HG03571 (cell line): ENCODE measurements around the gene TMEM132A.
"Not testable (repeated sequence)": the region's sequence is repeated elsewhere in the genome, so short reads cannot be mapped to it uniquely, and the experiment has no call there.

ENCODE experiments used
- ATAC-seq: cut with Tn5 transposase; IDR thresholded peaks from one replicate; pipeline ENCODE4 v1.9.1; 2021; ENCODE audit not compliant: unreplicated experiment

TMEM132A gene

DNA sequence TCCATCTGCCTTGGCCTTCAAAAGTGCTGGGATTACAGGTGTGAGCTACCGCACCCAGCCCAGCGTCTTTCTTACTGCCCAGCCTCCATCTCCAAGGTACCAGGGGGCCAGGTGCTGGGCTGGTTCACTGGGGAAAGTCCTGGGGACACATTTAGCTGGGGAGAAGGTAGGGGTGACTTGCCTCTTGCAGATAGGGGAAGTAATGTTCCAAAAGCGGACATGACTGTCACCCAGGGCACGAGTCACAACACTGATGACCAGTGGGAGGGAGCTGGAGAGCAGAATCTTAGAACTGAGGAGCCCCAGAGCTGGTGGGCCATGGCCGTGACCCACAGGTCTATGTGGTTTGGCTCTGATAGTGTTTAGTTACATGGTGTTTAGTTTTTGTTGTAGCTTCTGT, 30.2 kb downstream of the TMEM132A start:
- ATAC-seq = no peak

DNA sequence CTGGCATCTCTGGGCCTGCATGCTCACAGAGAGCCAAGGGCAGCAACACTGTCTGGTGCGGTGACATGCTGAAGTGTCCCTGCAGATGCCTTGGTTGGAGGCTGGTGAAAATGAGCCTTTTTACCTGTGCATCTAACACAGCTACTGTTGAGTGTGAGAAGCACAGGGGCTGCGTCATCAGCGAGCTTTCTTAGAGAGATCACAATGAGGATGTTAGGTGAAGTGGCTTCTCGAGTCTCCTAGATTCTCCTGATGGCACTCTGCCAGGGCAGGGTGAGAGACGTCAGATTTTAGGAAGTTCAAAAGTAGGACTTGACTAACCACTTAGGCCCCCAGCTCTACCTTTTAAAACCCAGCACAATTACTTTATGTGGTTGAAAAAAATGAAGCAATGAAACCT, 31.3 kb downstream of the TMEM132A start:
- no peak for ATAC-seq

DNA sequence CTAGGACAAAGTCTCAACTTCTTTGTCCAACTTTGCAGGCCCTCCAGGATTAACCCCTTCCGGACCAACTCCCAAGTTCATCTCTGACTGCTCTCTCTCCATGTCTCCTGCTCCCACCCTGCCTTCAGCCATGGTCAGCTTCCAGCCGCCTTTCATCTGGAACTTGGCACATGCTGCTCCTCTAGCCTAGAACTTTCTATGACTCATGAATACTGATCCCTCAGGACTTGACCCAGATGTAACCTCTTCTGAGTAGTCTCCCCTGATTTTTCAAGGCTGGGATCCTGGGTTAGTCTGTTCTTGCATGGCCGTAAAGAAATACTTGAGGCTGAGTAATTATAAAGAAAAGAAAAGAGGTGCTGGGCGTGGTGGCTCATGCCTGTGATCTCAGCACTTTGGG, 32.9 kb downstream of the TMEM132A start:
- ATAC-seq = no peak

DNA sequence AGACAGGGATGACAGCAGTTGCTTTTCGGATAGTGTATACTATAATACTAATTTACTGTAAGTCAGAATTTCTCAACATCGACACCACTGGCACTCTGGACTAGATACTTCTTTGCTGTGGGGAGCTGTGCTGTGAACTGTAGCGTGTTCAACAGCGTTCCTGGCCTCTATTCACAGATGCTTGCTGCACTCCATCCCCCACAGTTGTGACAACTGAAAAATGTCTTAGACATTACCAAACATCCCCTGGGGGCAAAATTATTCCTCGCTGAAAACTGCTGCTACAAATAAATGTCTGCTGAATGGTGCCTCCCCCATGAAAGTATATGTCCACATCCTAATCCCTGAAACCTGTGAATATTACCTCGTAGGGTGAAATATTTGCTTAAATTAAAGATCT, 35.2 kb downstream of the TMEM132A start:
- no peak for ATAC-seq

DNA sequence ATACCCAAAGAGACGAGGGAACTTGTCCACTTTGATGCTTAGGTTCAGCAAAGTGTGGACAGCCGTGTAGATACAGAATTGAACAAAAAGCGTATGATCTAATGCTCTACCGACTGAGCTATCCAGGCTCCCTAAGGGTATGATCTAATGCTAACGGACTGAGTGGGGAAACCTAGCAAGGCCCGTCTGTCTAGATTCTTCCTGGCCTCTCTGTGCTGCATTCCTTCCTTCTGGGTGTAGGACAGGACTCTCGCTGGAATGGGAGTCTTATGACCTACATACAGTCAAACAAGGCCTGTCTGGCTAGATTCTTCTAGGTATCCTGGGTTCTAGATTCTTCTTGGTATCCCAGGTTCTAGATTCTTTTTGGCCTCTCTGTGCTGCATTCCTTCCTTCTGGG, 36.1 kb downstream of the TMEM132A start:
- no peak for ATAC-seq

DNA sequence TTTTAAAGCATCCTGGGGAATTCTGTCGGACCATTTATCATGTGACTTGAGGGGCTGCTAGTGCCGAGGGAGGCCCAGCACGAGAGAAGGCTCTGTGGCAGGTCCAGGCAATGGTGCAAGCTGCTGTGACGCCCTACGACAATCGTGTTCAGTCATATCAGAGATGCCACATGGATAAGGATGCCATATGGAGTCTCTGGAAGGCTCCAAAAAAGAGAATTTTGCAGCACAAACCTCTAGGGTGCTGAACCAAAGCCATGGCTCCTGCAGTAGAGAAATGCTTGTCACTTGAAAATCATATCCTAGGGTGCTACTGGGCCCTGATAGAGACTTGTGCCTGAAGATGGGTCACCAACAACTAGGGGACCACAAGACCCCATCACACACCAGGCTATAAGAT, 40.5 kb downstream of the TMEM132A start:
- no peak for ATAC-seq

DNA sequence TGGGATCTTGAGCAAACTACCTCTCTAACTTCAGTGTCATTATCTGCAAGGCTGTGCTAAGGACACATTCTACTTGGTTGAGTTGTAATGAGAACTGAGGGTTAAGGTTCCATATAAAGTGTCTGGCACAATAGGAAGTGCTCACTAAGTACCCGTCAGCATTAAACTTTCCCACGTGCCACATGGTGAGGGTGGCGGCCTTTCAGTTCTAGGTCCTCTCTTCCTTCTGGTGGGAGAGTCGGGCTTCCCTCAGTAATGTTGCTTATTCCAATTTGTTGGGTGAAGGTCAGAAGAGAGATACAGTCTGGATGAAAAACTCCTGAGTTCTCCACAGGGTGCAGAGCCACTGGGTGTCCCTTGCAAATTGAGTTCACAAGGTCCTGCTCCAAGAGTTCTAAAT, 42.6 kb downstream of the TMEM132A start:
- ATAC-seq = no peak

DNA sequence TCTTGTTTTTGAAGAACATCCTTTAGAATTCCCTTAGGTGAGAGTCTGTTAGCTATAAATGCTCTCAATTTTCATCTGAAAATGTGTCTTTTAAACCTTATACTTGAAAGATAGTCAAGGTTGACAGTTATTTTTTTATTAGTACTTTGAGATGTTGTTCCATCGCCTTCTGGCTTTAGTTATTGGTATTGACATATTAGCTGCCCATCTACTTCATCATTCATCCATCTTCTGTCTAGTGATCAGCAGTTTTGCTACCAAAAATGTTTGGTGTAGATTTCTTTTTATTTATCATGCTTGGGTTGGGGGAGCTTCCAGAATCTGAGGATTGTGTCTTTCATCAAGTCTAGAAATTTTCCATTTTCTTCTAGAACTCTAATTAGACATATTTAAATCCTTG, 44.0 kb downstream of the TMEM132A start:
- no peak for ATAC-seq

DNA sequence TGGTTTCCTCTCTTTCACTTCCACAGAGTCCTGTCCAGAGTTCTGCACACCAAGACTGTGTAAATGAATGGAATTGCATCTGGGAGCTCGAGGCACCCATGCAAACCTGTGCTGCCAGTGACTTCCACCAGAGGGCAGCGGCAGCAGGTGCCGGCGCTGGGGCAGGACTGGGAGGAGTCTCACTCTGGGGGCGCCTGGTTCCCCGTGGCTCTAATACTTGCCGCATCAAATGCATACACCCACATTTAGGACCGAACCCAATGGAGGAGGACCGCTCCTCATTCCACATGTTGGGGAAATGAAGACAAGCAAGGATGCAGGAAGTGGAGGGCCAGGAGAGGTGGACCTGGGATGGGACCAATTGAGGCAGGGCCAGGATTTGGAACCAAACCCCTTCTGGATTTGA, 46.1 kb downstream of the TMEM132A start:
- no peak for ATAC-seq

DNA sequence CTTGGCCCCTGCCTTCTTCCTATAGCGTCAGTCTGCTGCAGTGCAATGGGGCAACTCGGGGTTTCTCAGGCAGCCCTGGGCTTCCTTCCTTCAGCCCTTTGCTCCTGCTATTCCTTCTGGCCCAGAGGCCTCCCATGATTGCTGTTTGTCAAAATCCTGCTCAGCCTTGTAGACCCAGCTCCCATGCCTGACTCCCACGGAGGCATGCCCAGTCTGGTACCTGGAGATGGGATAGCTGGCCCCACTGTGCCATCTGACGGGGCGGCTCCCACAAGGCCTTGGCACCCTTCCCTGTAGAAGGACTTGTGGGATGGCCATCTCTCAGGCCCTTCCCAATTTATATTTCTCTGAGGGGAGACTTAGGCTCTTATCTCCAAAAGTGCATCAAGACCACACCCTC, 46.6 kb downstream of the TMEM132A start:
- no peak for ATAC-seq

DNA sequence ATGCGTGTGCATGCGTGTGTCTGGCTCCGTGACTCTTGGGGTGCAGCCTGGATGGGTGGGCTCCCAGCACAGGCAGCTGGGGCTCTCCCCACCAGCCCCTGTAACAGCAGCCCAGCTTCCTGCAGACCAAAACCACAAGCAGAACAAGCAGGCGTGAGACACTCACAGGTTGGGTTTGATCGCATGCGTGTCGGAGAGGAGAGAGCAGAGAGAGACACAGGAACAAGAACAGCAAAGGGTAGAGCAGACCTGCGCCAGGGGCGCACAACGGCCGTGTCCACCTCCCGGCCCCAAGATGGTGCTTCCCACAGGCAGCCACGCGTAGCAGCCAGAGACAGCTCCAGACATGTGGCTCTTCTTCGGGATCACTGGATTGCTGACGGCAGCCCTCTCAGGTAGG, 47.3 kb downstream of the TMEM132A start, which contains the start of gene CD6:
Gene CD6 (plus strand): TSS at position 161 of the 400 bp plus-strand sequence. CDS start 186 bp downstream, at position 347.
- no peak for ATAC-seq

DNA sequence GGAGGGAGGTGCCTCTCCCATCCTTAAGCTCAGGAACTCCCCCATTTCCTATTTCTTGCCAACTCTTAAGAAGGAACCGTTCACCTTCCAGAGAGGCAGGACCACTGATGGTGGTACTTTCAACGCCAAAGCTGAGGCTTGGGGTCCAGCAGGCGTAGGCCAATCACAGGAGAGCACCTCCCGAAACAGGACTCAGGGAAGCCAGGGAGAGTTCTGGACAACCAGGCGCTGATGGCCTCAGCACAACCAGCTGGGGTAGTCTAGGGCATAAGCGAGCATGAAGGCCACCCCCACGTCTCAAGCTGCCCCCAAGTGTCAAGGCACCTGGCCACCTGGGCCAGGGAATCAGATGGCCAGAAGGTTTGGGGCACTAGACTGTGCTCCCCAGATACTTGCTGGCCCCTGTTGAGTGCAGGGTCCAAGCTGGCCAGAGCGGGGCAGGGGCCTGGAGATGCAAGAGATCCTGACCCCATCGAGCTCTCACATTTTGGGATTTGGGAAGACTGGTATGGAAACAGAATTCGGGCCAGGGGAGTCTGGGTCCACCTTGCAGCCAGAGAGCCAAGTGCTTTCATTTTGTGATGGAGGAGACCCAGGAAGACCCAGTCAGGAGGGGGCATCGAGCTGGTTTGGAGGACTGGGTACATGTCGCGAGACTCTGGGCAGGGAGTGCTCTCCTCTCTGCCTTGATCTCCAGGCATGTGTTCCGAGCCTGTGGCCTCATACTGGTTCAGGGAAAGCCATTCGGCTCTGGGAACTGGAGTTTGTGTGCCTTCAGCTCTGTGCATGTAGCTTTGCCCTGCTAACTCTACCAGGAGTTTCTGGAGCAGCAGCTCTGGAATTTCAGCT, 48.1 kb downstream of the TMEM132A start:
- ATAC-seq = no peak

DNA sequence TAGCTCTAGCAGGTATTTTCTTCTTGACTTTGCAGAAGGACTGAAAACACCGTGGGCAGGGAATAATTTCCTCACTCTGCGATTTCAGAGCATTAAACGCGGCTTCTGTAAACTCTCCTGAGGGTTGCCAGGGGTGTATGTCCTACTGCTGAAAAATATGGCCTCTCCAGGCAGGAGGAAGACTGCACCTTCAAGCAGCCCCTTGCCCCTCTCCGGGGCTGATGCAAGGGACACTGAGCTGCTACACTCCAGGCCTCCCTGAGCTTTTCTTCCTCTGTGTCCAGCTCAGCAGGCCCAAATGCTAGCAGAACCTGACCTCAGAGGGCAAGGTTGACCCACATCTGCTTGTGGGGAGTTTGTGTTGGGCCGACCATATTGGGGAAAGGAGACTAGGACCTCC, 49.4 kb downstream of the TMEM132A start:
- no peak for ATAC-seq

DNA sequence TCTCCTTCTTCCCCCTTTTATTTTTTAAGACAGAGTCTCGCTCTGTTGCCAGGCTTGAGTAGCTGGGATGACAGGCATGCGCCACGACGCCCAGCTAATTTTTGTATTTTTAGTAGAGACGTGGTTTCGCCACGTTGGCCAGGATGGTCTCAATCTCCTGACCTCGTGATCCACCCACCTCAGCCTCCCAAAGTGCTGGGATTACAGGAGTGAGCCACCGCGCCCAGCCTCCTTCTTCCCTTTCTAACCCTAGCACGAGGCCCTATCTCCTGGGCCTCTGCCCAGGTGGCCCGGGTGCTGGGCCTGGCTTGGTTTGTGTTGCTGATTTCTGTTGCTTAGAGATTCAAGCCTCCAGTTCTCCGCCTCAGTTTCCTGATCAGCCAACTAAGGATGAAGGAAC, 50.1 kb downstream of the TMEM132A start:
- ATAC-seq = not testable (repeated sequence)

DNA sequence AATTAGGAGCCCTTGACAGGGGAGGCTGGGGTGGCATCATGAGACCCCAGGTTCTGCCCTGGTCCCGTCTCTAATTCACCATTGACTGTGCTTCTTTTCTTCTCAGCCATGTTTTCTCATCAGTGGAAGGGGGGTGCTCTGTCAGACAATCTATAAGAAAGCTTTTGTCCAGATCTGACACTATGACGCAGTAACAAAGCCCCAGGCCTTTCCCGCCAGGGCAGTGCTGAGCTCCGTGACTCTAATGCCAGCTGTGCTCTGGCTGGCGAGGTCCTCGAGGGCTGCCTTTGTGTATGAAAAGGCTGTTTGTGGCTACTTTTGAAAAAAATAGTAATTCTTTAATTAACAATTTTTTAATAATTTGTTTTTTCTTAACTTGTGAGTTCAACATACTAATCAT, 50.5 kb downstream of the TMEM132A start:
- no peak for ATAC-seq

DNA sequence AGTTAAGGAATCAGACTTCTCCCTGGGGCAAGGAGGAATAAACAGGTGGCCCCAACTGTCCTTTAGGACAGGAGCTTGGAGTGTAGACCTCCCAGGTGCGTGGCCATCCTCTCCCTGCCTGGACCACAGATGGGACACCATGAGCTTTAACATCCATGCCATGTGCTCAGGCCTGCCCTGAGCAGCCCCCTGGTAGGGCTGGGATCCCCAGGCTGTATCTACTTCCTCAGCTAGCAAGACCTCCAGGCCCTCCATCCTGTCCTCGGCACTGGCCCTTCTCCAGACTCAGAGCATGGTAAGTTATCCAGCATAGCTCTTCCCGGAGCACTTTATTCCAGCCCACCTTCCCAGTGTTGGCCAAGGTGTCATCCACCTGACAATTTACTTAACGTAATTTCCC, 53.0 kb downstream of the TMEM132A start:
- no peak for ATAC-seq

DNA sequence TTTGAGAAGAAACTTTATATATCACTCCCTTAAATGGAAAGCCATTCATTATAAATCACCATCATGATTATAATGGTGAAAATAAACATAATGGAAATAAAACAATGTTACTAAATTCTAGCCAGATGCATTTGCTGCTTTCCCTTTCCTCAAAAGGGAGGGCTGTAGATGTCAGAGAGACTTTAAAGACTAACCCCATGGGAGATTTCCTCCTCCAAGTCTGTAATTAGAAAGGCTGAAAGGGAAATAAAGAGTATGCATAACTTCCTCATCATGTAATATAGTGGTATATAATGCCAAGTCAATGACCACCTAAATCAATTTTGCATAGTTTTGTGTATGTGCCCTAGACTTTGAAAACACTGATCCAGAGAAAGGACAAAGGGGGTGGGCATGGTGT, 53.6 kb downstream of the TMEM132A start:
- ATAC-seq = no peak

DNA sequence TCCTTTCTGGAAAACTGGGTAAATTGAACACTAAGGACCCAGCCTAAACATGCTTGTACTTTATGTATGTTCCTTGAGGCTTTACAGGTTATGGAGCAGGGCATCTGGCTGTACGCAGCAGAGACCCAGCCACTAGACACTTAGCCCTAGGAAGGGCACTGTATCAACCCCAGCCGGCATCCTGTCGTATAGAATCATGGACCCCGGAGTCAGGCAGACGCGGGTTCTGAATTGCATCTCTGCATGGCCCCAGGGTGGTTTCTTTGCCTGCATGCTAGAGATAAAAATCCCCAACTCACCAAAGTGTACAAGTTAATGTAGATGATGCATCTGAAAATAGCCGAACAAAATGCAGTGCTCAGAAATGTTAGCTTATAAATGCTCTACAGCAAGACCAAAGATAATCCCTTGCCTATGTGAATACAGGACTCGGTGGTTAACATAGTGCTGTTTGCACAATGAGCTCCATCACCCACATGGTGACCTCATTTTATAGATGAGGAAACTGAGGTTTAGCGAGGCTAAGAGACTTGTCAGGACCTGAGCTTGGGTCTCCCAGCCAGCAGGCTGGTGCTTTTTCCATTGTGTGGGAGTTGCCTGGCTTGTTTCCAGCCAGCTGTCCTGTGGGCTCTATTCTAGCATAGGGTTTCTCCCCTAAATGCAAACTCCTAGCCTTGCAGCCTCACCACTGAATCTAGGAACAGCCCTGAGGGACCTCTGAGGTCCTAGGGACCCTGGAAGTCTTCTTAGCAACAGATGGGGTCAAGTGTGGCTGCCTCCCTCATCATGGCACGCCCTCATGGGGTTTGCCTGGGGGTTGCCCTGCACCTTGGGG, 54.5 kb downstream of the TMEM132A start:
- no peak for ATAC-seq

DNA sequence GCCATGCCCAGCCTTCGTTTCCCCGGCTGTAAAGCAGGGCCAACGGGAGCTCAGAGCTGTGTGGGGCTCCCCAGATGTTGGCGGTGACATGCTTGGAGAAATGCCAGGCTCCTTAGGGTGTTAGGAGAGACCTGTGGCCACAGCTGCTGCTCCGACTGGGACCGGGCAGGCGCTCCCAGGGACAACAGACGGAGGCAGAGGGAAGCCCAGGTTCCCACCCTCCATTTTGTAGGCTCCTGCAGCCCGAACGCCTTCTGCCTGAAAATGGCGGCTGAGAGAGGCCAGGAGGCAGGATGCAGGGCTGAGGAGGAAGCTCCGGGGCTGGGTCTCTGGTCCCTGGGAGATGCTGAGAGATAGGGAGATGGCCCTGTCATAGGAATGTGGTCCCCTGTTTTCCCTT, 57.3 kb downstream of the TMEM132A start:
- no peak for ATAC-seq

DNA sequence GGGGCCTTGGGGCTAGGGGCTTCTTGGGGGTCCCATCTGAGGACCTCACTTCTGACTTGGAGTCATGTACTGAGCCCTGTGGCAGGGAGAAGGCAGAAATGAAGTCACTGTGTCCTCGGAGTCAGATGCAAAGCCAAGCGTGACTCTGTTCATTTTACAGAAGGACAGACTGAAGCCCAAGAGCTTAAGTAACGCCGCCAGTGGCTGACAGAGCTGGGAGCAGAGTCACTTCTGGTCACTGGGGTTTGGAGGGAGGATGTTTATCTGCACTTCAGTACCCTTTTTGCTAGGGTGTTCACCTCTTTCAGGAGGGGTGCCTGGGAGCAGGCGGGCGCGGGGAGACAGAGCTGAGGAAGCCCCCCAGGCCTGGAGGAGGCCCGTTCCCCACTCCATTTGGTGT, 57.9 kb downstream of the TMEM132A start:
- ATAC-seq = no peak

DNA sequence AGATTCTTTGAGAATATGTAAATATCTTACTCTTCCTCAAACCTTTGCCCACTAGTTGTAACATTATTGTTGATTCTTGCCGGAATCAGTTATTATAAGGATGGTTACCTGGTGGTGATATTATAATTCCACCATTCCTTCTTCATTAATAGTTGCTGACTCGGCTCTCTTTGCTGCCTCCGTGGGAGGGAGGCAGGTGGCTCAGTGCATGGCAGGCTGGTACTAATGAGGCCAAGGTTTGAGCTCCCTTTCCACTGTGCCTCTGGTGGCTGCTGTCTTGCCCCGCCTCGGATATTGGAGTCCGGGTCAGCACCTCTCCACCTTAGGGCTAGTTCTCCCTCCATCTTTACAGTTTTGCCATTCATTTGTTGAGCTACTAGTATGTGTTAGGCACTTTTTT, 59.9 kb downstream of the TMEM132A start:
- ATAC-seq = no peak

DNA sequence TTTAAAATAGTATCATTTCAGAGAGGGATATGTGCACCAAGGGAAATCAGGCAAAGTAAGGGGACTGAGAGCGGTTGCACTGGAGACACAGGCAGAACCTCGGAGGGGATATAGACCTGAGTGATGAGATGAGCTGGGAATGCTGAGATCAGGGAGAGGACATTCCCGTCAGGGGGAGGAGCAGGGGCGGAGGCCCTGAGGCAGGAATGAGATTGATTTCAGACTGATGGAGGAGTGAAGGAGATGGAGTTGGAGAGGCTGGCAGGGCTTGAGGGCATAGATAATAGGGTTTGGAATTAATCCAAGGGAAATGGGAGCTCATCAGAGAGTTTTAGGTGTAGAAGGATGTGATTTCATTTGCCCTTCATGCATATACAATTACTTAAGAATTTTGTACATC, 60.4 kb downstream of the TMEM132A start:
- no peak for ATAC-seq
